Mesodermal cell (in vitro differentiated cells): ENCODE data around the gene LDLRAD4.
"Not testable (repeated sequence)": the region's sequence is repeated elsewhere in the genome, so short reads cannot be mapped to it uniquely, and the experiment has no call there.

Experiments
- H3K27ac ChIP-seq: 2 replicates; pipeline ENCODE4 v1.7.0; 2013; ENCODE audit warnings: mild to moderate bottlenecking, low read depth, low read length, moderate library complexity; ENCODE audit not compliant: severe bottlenecking
- H3K36me3 ChIP-seq: 2 replicates; pipeline ENCODE4 v1.7.1; 2013; ENCODE audit warnings: mild to moderate bottlenecking, low read length, moderate library complexity; ENCODE audit not compliant: control insufficient read depth, insufficient read depth
- H3K4me1 ChIP-seq: one replicate; pipeline ENCODE4 v1.7.1; 2013; ENCODE audit warnings: mild to moderate bottlenecking, low read length; ENCODE audit not compliant: insufficient read depth, control insufficient read depth, poor library complexity, severe bottlenecking
- H3K4me3 ChIP-seq: 2 replicates; pipeline ENCODE4 v1.7.0; 2013; ENCODE audit warnings: low read length, control low read depth, mild to moderate bottlenecking; ENCODE audit not compliant: insufficient read depth, poor library complexity, severe bottlenecking; ENCODE audit errors: extremely low read depth
- H3K9me3 ChIP-seq: 2 replicates; pipeline ENCODE4 v1.7.1; 2013; ENCODE audit warnings: mild to moderate bottlenecking, low read length, moderate library complexity; ENCODE audit not compliant: control insufficient read depth
- WGBS, 2 experiments: methylation state at CpG; one replicate each; pipeline ENCODE4 v1.1.5; 2013; ENCODE audit warnings: missing lambda C conversion rate in 2 of 2; ENCODE audit not compliant: insufficient coverage in 2 of 2; 5-methylcytosine and 5-hydroxymethylcytosine counted together

Gene LDLRAD4

DNA sequence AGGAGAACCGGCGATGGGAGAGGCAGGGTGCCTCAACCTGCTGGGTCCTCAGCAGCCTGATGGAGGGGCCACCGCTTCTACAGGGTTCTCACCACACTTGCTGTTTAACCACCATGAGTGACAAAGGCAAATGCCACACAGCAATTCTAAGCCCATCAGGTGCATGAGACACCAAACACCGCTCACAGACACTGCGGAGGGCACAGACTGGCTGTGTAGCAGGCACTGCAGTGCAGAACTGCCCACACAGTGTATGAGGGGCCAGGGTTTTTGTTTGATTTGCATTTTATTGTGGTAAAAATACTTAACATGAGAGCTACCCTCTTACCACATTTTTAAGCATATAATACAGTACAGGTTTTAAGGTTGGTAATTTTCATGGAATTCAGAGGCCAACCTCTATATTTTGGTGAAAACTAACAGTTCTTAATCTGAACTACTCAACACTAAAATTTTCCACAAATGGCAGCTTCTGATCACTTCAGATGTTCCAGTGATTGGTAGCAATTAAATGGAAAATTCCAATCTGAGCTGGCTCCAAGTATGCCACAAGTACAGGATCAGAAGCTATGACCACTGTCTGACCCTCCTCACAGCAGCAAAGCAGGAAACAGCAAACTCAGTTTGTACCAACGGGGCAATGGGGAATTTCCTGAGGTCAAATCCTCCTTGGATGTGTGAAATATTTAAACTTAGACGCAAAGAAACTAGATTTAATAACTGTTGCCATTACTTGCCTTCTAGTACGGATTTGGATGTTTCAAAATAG lies 440.1 kb downstream of the LDLRAD4 start:
- H3K9me3 ChIP-seq = no peaks in the 10 kb centered on the region
- WGBS, 2 experiments = 86 to 97% methylated on average over 7 to 8 of the region's 8 CpGs
- no peak overlapping the region for H3K27ac ChIP-seq
- H3K4me1 ChIP-seq = no peaks in the 10 kb centered on the region
- no peak overlapping the region for H3K4me3 ChIP-seq
- peaks cover 9% of the 10 kb centered on the region for H3K36me3 ChIP-seq

DNA sequence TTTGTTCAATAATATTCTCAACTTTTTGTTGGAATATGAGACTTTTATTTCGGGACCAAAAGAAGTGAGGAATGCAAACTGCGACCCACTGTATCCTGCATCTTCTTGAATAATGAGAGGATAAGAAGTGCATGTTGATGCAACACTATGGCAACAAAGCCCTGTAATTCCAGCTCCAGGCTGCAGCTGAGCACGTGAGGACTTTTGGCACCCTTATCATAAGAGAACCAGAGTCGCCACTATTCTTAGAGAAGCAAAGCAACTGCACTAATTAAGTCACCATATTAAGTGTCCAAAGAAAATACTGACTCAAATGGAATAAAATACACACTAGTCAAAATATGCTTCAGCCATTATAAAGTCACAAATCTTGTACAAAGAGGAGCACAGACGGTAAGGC lies 441.9 kb downstream of the LDLRAD4 start:
- Histone ChIP-seq H3K27ac (no peak overlapping the region), H3K36me3 (peaks cover 19% of the 10 kb centered on the region), H3K4me1 (no peaks in the 10 kb centered on the region), H3K4me3 (no peak overlapping the region), H3K9me3 (no peaks in the 10 kb centered on the region)
- WGBS, 2 experiments = 85% methylated on average over 2 to 3 of the region's 5 CpGs

DNA sequence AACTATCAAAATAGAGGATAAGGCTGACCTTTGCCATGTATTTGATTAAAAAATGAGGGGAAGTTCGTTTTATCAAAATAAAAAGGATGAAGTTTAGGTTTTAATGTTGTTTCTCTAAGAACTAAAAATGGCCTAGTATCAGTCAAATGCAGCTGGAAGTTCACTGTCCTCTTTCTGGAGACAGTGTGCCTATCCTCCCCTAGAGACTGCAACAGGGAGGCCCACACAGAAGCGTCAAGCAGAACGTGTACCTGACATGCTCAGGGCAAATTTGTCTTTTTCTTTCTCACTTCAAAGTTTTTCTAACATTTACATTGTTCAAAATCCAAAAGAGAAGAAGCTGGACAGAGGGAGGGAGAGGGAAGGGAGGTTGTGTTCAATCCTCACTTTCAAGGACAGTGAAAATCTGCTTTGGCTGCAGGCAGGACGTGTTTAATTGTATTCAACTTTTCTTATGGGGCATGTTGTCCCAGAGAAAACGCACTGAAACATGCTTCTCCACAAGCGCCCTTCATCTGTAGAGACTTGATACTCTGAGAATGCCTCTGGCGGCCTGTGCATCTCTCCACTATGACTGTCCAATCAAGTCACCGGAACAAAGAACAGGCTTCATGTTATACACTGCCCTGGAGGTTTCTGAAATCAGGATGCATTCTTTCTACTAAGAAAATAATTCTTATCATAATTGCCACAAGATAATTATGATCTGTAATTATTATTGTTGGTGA lies 442.7 kb downstream of the LDLRAD4 start:
- no peaks in the 10 kb centered on the region for H3K4me1 ChIP-seq
- WGBS, 2 experiments = 85 to 90% methylated on average over 6 to 7 of the region's 8 CpGs

DNA sequence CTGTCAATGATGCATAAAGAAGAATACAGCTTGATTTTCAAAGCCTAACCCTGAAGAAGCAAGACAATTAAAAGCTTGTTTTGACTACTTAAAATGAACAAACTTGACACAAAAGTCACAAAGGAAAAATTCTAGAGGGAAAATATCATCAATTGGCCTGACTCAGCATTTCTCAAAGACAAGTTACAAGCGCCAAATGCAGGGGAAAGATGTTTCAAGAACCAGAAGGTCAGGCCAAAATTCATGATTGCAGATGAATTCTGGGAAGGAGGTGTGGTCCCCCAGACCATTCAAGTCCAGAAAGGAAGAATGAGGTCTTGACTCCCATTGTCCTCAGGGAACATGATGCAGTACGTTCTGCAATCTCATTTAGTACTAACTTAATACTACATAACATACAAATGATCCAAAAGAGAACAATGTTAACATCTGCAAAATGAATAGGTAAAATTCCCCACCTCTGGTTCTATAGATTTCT lies 443.3 kb downstream of the LDLRAD4 start:
- WGBS, 2 experiments = 100% methylated on average over 1 to 2 of the region's 2 CpGs
- Histone ChIP-seq H3K27ac (no peak overlapping the region), H3K4me3 (no peak overlapping the region), H3K9me3 (no peaks in the 10 kb centered on the region), H3K36me3 (peaks cover 20% of the 10 kb centered on the region), H3K4me1 (no peaks in the 10 kb centered on the region)

More for the DNA sequence above, 442.7 kb downstream of the LDLRAD4 start:
- peaks cover 19% of the 10 kb centered on the region for H3K36me3 ChIP-seq
- no peak overlapping the region for H3K27ac ChIP-seq
- H3K4me3 ChIP-seq = no peak overlapping the region
- no peaks in the 10 kb centered on the region for H3K9me3 ChIP-seq

DNA sequence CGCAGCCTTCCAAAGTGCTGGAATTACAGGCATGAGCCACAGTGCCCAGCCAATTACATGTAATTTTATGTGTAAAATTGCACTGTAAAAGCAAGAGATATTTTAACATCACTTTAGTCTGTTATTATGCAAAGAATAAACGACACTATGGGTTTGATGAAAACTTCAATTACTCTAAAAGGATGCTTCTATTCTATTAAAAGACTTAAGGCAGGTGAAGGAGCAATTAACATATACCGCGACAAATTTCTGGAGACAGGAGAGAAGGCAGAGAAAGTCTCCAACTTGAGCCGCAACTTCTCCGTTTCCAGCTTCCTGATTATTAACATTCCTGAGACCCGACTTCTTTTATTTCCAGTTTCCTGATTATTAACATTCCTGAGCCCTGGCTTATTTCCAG lies 454.1 kb downstream of the LDLRAD4 start:
- peak overlapping the region; percentile 96 for H3K27ac ChIP-seq
- peaks cover 42% of the 10 kb centered on the region for H3K36me3 ChIP-seq
- WGBS, 2 experiments = 97 to 98% methylated on average over 5 of the region's 7 CpGs

DNA sequence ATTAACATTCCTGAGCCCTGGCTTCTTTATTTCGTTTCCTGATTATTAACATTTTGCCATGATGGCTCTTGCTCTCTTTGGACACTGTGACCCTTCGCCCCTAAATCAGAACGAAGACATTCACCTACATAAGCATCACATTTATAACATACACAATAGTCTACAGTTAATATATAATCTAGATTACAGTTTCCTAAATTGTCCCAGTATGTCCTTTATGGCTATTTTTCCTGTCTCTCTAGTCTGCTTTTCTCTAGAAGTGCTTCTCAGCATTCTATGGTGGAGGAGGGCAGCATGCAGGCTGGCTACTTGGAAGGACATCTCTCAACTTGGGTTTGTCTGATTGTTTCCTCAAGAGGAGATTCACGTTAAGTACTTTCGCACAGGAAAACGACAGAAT lies 457.9 kb downstream of the LDLRAD4 start:
- Histone ChIP-seq H3K9me3 (peaks cover 27% of the 10 kb centered on the region), H3K27ac (peak overlapping the region; percentile 92), H3K4me3 (no peak overlapping the region), H3K36me3 (peaks cover 23% of the 10 kb centered on the region), H3K4me1 (no peaks in the 10 kb centered on the region)
- WGBS, 2 experiments = 92 to 96% methylated on average over 1 to 3 of the region's 6 CpGs

More for the DNA sequence above, 454.1 kb downstream of the LDLRAD4 start:
- Histone ChIP-seq H3K4me1 (no peaks in the 10 kb centered on the region), H3K4me3 (no peak overlapping the region), H3K9me3 (peaks cover 26% of the 10 kb centered on the region)

DNA sequence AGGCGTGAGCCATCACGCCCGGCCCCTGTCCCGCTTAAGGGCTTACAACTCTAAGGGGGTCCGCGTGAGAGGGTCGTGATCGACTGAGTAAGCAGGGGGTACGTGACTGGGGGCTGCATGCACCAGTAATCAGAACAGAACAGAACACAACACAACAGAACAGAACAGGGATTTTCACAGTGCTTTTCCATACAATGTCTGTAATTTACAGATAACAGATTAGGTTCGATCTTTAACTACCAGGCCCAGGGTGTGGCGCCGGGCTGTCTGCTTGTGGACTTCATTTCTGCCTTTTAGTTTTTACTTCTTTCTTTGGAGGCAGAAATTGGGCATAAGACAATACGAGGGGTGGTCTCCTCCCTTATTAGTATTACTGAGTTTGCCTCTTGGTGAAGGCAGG lies 458.8 kb downstream of the LDLRAD4 start:
- H3K4me1 ChIP-seq, H3K4me3 ChIP-seq, H3K27ac ChIP-seq: not testable (repeated sequence)
- Histone ChIP-seq H3K9me3 (peaks cover 25% of the 10 kb centered on the region), H3K36me3 (peaks cover 20% of the 10 kb centered on the region)
- 97 to 98% methylated on average over 5 to 9 of the region's 13 CpGs for WGBS, 2 experiments

DNA sequence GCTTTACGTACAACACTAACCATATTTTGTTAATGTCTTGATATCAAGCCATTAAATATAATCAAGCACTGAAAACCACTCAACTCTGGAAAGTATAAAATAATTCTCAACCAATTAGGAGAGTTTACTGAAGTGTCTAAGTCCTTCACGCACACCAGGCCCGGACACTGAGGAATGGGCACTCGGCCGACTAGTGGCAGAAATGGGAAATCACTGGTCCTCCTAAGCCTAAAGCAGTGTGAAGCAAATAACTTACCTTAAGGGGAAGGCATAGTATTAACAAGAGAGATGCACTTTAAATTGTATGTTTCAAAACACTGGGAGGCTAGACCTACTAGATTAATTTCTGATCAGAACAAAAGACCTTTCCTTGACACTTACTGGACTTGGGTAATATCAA lies 462.1 kb downstream of the LDLRAD4 start:
- H3K9me3 ChIP-seq = peaks cover 17% of the 10 kb centered on the region
- peaks cover 14% of the 10 kb centered on the region for H3K36me3 ChIP-seq
- H3K27ac ChIP-seq = no peak overlapping the region
- H3K4me1 ChIP-seq = no peaks in the 10 kb centered on the region
- 47 to 57% methylated on average over 4 of the region's 5 CpGs for WGBS, 2 experiments
- H3K4me3 ChIP-seq = no peak overlapping the region

DNA sequence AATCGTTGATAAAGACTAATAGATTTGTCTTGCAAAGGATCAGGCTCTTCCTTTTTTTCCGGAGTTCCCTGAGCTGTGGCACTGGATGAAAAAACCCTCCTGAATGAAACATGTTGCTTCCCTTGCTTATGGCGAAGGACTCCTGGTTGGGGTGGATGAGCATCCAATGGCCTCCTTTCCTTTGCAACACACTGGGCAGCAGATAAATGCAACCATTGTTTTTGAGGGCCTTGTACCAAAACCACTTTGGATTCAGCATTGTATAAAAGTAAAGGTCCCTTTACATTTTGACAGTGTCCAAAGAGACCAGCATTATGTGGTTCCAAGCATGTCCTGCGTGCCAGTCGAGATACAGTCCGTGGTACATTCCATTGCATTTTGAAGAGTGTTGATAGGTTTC lies 463.1 kb downstream of the LDLRAD4 start:
- H3K9me3 ChIP-seq = peaks cover 6% of the 10 kb centered on the region
- no peak overlapping the region for H3K27ac ChIP-seq
- H3K4me3 ChIP-seq = no peak overlapping the region
- H3K4me1 ChIP-seq = no peaks in the 10 kb centered on the region
- 33 to 87% methylated on average over 1 to 4 of the region's 6 CpGs for WGBS, 2 experiments
- peaks cover 14% of the 10 kb centered on the region for H3K36me3 ChIP-seq

DNA sequence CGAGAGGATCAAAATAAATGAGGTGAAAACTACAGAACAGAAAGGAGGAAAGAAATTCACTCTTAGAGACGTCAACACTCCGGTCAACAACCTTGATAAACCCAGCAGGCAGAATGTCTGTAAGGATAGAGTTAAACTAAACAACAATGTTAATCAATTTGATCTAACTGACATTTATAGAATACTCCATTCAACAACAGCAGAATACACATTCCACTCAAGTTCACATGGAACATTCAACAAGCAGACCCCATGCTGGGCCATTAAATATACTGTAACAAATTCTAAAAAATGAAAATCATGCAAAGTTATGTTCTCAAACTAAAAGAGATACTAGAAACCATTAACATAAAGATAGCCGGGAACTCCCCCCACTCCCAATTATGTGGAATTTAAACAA lies 466.0 kb downstream of the LDLRAD4 start:
- Histone ChIP-seq H3K27ac (no peak overlapping the region), H3K9me3 (no peaks in the 10 kb centered on the region), H3K4me3 (no peak overlapping the region), H3K36me3 (peaks cover 9% of the 10 kb centered on the region), H3K4me1 (no peaks in the 10 kb centered on the region)
- 60% methylated on average over 1 of the region's 4 CpGs; no CpG with 5 or more reads in 1 of the 2 experiments for WGBS, 2 experiments
